ENCODE results near the gene SASH1.

GRCh38 chr6:148419430-148419829 is 76.8 kb downstream of the SASH1 start:
- TF ChIP-seq REST (IDR thresholded peaks at IDR 0.05; ENCODE audit: borderline replicate concordance) (no peak), CTCF (IDR thresholded peaks at IDR 0.05; ENCODE audit: poor library complexity, severe bottlenecking) (no peak), POLR2AphosphoS5 (IDR thresholded peaks at IDR 0.05) (no peak), EP300 (conservative IDR thresholded peaks at IDR 0.05; ENCODE audit: poor library complexity, severe bottlenecking) (no peak)

Data from neural cell (in vitro differentiated cells).